Activated naive CD4-positive, alpha-beta T cell treated with anti-CD3 and anti-CD28 coated beads, Interleukin-2, amount 50 U/mL, for 72 hours (primary cell): Measurements from ENCODE around the gene CAPN15. TPM values are rescaled to one million over a fixed set of nuclear protein-coding genes. Genes with fewer than 3 reads are reported as not detected.
"Not testable (repeated sequence)": the region's sequence is repeated elsewhere in the genome, so short reads cannot be mapped to it uniquely, and the experiment has no call there.

Experiments
- ATAC-seq, 2 donors: fragments of 150-1000 bp; cut with Tn5 transposase; 2 replicates each; pipeline ENCODE4 v1.10.0; 2021; ENCODE audit warnings: mild to moderate bottlenecking in 2 of 2, moderate library complexity in 2 of 2
- DNase-seq, 2 donors: peaks; one replicate each; pipeline ENCODE4 v3.0.0; 2021 to 2022; ENCODE audit warnings: low spot score in 2 of 2
- H3K27ac Mint-ChIP-seq, 2 donors: one replicate each; pipeline ENCODE4 v1.8.0; 2022; ENCODE audit warnings: mild to moderate bottlenecking in 2 of 2, mixed read lengths in 2 of 2
- H3K36me3 Mint-ChIP-seq, 2 donors: one replicate each; pipeline ENCODE4 v1.8.0; 2022; ENCODE audit warnings: mixed read lengths in 2 of 2
- H3K9me3 Mint-ChIP-seq, 2 donors: one replicate each; pipeline ENCODE4 v1.8.0; 2022; ENCODE audit warnings: mixed read lengths in 2 of 2
- total RNA-seq, 2 donors: library from RNA; stranded (reverse); gene quantifications; one replicate each; pipeline ENCODE4 v1.2.3, GENCODE V29; 2022

CAPN15 gene
- 10 to 100 TPM; 55.5 to 76.5 TPM for total RNA-seq

DNA sequence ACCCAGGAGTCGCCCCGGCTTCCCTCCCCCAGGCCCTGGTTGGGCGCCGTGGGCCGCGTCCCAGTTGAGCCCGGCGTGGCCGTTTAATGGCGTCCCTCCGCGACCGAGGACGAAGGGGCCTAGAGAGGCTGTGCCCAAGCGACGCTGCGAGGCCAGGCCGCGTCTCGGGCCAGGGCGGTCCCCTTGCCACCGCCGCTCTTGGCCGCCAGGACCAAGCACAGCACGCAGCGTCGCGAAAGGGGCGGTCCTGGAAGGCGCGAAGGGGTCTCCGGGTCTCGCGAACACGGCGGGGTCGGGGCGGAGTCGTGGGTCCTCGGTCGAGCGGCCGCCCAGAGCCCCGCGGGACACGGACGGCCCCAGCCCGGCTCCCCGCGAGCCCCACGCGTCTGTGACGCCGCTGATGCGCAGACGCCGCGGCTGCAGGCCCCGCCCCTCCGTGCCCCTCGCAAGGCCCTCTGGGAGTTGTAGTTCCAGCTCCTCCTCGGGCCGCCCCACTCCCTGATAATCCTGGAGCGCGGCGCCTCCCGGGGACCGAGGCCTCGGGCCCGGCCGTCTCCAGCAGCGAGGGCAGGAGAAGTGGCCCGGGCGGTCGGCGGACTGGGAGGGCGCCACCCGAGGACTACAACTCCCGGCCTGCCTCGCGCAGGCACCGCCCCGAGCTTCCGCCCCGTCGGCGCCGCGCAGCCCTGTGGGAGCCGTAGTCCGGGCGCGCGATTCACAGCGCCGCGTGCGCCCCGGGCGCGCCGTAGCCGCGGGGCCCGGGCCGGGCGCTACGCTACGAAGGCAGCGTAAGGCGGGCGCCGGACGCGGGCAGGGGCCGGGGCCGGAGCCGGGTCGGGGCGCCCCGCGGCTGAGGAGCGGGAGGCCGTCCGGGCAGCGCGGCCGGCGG, at the start of gene CAPN15:
TSS of gene CAPN15 (plus strand) at position 698 of the 889 bp plus-strand sequence. CDS start 19,127 bp downstream, outside the sequence.
- Mint-ChIP-seq H3K36me3 (peaks cover 11 to 12% of the 10 kb centered on the region in 2 donors), H3K9me3 (no peaks in the 10 kb centered on the region), H3K27ac (peak within 1 kb of the TSS; percentile 96 to 100)
- ATAC-seq, result peak; percentile 76 to 79
- peak; percentile 89 to 92 for DNase-seq

DNA sequence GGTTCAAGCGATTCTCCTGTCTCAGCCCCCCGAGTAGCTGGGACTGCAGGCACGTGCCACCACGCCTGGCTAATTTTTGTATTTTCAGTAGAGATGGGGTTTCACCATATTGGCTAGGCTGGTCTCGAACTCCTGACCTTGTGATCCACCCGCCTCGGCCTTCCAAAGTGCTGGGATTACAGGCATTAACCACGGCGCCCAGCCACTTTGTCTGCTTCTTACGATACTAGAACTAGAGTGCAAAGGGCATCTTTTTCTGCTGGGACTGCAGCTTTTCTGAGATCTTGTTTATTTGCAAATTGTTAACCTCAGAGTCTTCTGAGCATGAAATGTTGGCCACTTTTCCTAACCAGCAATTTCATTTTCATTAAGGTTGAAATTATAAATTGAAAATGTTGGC, 49.2 kb upstream of the CAPN15 start:
- H3K9me3 Mint-ChIP-seq, ATAC-seq, H3K27ac Mint-ChIP-seq, H3K36me3 Mint-ChIP-seq, DNase-seq: not testable (repeated sequence)

DNA sequence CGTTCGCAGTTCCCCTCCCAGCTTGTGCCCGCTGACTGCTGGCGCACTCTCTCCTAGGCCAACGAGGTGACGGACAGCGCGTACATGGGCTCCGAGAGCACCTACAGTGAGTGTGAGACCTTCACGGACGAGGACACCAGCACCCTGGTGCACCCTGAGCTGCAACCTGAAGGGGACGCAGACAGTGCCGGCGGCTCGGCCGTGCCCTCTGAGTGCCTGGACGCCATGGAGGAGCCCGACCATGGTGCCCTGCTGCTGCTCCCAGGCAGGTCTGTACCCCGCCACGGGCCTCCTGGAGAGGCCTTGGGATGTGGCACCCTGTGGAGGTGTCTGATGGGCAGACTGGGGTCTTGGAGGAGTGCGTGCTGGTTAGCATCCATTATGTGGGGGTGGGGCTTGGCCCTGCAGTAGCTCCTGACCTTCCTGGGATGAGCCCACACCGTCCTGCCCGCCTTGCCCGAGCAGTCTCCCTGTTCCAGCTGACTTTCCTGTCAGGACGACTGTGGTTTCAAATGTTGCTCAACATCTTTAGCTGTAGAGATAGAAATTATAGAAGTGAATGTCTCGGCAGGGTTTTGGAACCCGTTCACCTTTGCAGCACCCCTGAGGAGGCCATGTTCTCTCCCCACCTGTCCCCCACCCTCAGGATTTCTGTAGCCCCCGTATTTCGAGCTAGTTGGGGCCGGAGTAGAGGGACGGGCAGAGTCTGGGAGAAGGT, 44.9 kb upstream of the CAPN15 start:
- no peaks in the 10 kb centered on the region for H3K36me3 Mint-ChIP-seq
- H3K9me3 Mint-ChIP-seq, result no peaks in the 10 kb centered on the region
- ATAC-seq, result no peak

DNA sequence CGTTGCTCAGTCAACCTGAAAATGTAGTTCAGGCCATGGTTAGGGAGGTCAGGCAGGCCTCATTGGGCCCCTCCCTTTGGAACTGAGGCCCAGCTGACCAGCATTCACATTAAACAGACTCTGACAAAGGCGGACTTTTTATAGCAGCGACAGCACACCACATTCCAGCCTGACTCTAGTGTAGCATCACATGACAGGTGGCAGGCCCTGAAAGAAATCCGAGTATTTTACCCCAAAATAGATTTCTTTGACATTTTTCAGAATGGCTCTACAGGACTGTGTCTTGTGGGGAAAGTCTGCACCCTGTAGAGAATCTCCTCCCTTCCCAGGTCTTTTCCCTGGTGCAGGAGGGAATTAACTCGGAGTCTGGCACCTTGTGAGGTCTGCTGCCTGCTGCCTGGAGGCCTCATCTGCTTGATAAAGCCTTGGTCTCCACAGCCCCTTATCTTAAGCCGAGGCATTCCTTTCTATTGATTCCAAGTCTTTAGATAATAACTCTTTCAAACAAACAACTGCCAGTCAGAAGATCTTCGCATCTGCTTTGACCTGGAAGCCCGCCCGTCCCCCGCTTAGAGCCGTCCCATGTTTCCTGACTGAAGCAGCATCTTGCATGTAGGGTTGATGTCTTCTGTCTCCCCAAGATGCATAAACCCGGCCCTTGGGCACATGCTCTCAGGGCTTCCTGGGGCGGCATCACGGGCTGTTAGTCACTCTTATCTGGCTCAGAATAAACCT, 44.0 kb upstream of the CAPN15 start:
- H3K9me3 Mint-ChIP-seq, result no peaks in the 10 kb centered on the region
- H3K36me3 Mint-ChIP-seq, result no peaks in the 10 kb centered on the region
- ATAC-seq, result no peak
- DNase-seq, result no peak
- H3K27ac Mint-ChIP-seq, result no peak overlapping the region

More for the DNA sequence above, 44.9 kb upstream of the CAPN15 start:
- no peak for DNase-seq
- H3K27ac Mint-ChIP-seq, result peak overlapping the region in 1 of 2 donors; percentile 29

DNA sequence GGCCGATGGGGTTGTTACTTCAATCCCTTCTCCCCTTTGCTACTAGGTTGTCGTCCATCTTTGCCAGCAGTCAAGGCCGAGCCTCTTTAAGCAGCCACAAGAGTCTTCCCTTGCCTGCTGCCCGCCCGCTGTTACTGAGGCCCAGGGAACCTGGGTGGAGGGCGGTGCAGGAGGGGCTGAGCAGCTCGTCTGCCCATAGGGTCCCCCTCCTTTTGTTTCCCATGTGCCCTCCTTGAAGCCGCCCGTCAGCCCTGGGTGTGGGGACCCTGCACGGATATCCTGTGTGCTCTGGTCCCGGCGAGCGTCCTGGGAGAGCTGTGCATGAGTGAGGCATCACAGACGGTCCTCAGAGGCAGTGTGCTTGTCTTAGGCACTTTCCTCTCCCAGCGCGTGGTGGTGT, 37.9 kb upstream of the CAPN15 start:
- ATAC-seq (no peak), DNase-seq (no peak)
- H3K9me3 Mint-ChIP-seq, result no peaks in the 10 kb centered on the region
- no peak overlapping the region for H3K27ac Mint-ChIP-seq
- no peaks in the 10 kb centered on the region for H3K36me3 Mint-ChIP-seq

DNA sequence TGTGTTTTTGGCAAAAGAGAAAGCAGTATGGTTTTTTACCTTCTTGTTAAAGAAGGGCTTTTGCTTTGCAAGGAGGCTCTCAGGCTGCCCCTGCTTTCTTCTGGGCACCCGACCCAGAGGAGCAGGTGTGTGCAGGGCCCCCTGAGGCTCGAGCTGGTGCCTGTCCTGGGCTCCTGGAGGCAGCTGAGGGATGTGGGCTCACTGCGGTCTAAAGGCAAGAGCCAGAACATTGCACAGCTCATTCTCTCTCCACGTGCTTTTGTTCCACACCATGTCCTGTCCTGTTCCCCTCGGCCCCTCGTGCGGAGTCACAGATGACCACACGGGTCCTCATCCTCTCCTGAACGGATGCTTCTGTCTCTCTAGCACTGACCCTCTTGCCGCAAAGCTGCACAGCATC, 36.7 kb upstream of the CAPN15 start:
- Mint-ChIP-seq H3K9me3 (no peaks in the 10 kb centered on the region), H3K27ac (no peak overlapping the region), H3K36me3 (no peaks in the 10 kb centered on the region)
- DNase-seq, result no peak
- no peak for ATAC-seq

DNA sequence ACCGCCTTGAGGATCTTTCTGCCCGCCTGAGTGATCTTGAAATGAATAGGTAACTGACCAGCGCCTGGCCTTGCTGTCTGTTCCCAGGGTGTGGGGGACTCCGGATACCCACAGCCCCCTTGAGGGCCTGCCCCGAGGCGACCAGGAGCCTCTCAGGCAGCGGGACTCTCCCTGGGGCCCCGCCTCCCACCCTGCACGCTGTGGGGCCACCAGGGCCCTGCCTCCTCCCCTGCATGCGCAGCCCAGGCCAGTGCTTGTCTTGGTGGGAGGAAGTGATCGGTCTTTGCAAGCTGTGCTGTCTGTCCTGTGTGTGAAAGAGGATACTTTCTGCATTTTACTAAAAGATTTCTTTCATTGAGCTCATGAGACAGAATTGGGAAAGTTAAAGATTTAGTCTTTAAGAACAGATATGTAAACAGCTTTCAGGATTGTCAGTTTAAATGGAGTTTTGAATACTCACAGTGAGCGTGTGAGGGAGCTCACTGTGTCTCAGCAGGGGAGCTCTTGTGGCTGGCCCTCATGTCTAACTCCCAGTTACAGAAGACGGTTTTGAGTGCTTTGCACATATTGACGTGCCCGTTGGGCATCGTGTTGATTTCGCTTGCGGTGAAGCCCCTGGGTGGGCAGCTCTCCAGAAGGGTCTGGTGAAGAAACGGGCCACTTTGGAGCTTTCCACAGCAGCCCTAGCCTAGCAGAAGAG, 36.1 kb upstream of the CAPN15 start:
- Mint-ChIP-seq H3K9me3 (no peaks in the 10 kb centered on the region), H3K36me3 (no peaks in the 10 kb centered on the region), H3K27ac (no peak overlapping the region)
- ATAC-seq, result no peak
- DNase-seq, result no peak

DNA sequence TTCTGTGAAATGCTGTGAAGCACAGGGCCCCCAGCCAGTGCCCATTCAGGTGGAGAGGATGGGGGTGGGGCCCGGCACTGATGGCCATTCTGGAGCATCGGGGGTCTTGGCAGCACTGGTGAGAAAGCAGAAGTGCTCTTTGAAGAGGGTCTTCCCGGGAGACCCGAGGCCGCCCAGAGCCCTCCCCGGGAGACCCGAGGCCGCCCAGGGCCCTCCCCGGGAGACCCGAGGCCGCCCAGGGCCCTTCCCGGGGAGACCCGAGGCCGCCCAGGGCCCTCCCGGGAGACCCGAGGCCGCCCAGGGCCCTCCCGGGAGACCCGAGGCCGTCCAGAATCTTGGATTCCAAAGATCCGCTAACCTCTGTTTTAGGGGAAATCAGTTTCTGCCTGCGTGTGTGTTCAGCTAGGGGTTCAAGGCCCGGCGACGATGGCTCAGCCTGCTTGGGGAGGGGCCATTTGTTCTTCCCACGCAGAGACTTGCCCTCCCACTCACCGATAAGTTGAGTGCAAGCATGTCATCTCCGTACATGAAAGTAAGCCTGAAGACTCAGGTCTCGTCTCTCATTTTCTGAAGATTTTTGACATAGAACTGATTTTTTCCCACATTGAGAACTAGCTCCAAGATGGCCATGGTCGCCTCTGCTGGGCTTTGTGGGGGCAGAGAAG, 35.2 kb upstream of the CAPN15 start:
- no peaks in the 10 kb centered on the region for H3K36me3 Mint-ChIP-seq

DNA sequence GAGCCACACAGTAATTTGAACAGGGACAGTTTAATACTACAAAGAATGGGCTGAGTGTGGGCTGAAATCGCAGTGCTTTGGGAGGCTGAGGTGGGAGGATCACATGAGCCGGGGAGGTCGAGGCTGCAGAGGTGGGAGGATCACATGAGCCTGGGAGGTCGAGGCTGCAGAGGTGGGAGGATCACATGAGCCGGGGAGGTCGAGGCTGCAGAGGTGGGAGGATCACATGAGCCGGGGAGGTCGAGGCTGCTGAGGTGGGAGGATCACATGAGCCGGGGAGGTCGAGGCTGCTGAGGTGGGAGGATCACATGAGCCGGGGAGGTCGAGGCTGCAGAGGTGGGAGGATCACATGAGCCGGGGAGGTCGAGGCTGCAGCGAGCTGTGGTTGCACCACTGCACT, 32.8 kb upstream of the CAPN15 start:
- not testable (repeated sequence) for H3K27ac Mint-ChIP-seq, H3K9me3 Mint-ChIP-seq, ATAC-seq, DNase-seq, H3K36me3 Mint-ChIP-seq

More for the DNA sequence above, 35.2 kb upstream of the CAPN15 start:
- no peaks in the 10 kb centered on the region for H3K9me3 Mint-ChIP-seq
- ATAC-seq (peak in 1 of 2 donors; percentile 24), DNase-seq (no peak)
- no peak overlapping the region for H3K27ac Mint-ChIP-seq

DNA sequence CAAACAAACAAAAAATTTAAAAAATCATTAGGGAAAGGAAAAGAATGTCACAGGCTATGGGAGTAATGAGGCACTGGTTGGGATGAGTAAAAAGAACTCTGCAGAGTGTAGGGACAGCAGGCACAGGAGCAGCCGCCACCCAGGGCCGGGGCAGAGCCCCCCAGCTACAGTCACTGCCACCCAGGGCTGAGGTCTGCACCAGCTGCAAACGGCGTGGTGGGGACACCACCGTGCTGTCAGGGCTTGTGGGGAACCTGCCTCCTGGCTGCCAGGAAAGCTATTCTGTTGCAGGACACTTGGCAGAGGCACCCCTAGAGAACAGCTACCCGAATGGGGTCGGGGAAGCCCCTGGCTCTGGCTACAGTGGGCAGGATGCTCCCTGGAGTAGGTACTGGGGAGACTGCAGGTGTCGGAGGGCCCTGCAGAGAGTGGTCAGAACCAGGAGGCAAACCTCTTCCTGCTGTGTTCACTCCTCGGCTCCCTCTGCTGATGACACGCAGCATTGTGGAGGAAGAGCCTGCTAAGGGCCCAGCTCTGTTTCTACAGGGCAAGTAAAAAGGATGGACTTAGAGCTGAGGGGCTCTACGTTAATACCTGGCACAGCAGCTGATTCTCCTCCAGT, 32.3 kb upstream of the CAPN15 start:
- DNase-seq, result peak in 1 of 2 donors; percentile 22
- peak; percentile 52 to 70 for ATAC-seq

DNA sequence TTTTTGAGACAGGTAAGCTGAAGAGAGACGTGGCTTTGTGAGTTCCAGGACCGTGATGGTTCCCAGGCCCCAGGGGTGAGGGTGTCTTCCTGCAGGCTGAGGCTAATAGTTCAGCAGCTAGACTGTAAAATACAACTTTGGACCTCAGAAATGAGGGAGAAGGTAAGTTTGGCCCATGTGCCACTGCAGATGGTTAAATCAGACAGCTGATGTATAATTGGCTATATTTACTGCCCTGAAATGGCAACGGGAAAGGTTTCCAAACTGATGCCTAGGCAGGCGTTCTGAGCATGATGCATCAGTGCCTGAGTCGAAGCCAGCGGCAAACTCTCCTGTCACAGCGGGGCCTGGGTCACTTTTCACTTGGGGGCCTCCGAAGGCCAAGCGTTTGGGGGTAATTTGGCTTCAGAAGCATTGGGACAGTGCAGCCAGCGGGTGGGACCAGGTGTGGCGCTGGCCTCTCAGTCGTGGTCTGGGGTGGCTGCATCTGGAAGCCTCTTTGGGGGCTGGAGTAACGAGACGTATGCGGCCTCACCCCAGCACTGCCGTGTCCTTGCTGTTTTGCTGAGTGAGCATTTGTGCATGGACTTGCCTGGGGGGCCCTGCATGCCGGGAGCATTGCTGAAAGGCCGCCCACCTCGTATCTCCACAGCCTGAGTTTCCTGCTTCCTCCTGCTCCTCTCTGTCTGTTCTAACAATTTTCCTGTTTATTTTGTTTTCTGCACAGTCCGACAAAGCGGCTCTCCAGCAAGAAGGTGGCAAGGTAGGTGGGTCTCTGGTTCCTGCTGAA, 31.2 kb upstream of the CAPN15 start:
- Mint-ChIP-seq H3K27ac (no peak overlapping the region), H3K9me3 (no peaks in the 10 kb centered on the region), H3K36me3 (no peaks in the 10 kb centered on the region)
- no peak for DNase-seq
- no peak for ATAC-seq

More for the DNA sequence above, 32.3 kb upstream of the CAPN15 start:
- H3K27ac Mint-ChIP-seq, result no peak overlapping the region
- H3K9me3 Mint-ChIP-seq, result no peaks in the 10 kb centered on the region
- H3K36me3 Mint-ChIP-seq, result no peaks in the 10 kb centered on the region

DNA sequence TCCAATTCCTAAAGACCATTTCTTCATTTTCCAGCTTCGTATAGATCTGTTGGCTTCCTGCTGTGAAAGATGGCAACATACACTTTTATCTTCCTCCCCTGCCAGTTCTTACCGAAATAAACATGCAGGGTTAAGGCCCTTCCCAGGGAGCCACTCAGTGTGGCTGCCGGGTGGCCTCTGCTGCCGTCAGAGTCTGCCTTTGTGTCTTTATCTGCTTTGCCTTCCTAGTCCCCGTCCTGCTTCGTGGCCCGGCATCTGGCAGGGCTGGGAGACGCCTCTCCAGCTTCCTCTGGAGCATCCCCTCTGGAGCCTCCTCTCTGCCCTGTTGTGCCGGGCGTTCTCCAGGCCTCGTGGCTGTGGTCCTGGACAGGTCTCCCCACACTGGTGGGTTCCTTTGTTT, 30.3 kb upstream of the CAPN15 start:
- Mint-ChIP-seq H3K36me3 (no peaks in the 10 kb centered on the region), H3K27ac (no peak overlapping the region), H3K9me3 (no peaks in the 10 kb centered on the region)
- no peak for DNase-seq
- no peak for ATAC-seq

DNA sequence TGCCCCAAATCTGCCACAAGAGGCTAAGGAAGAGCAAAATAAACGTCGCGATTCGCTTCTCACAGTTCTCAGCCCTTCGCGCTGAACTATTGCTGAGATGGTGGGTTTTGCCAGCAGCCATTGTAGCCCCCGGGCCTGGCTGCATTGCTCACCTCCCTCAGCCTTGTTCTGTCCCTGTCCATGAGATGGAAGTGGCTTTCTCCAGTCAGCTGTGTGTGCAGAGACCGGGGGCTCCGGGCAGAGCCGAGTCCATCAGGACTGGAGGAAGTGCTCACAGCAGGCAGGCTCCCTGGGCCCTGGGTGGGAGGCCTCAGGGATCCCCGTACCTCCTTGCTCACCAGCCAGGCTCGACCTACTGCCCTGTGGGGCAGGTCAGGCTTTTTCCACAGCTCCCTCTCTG, 27.6 kb upstream of the CAPN15 start:
- H3K27ac Mint-ChIP-seq, result peak overlapping the region in 1 of 2 donors; percentile 72
- DNase-seq (no peak), ATAC-seq (no peak)
- no peaks in the 10 kb centered on the region for H3K9me3 Mint-ChIP-seq
- no peaks in the 10 kb centered on the region for H3K36me3 Mint-ChIP-seq

DNA sequence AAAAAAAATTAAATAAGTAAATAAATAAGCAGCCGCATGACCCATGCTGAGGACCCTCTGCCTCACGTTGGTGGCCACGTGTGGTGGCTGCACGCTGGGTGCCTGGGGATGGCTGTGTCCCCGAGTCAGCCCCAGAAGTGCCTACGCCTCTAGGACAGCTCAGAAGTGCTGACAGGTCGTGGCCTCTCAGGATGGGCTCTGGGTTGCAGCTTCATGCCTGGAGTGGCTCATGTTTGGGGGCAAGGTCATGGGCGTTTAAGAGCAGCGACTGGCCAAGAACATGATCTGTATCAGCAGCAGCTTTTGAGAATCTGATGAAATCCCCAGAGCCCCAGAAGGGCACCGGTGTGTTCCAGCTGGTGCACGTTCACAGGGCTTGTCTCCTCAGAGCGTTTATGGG, 26.8 kb upstream of the CAPN15 start:
- no peaks in the 10 kb centered on the region for H3K36me3 Mint-ChIP-seq
- DNase-seq, result no peak

More for the DNA sequence above, 26.8 kb upstream of the CAPN15 start:
- Mint-ChIP-seq H3K27ac (no peak overlapping the region), H3K9me3 (no peaks in the 10 kb centered on the region)
- ATAC-seq, result no peak
